ENCODE measurements around the gene BMP8A.
"Not testable (repeated sequence)": the region's sequence is repeated elsewhere in the genome, so short reads cannot be mapped to it uniquely, and the experiment has no call there.

BMP8A gene

GRCh38 chr1:39525366-39526165 lies 34.1 kb downstream of the BMP8A start:
- no peak for DNase-seq

DNA sequence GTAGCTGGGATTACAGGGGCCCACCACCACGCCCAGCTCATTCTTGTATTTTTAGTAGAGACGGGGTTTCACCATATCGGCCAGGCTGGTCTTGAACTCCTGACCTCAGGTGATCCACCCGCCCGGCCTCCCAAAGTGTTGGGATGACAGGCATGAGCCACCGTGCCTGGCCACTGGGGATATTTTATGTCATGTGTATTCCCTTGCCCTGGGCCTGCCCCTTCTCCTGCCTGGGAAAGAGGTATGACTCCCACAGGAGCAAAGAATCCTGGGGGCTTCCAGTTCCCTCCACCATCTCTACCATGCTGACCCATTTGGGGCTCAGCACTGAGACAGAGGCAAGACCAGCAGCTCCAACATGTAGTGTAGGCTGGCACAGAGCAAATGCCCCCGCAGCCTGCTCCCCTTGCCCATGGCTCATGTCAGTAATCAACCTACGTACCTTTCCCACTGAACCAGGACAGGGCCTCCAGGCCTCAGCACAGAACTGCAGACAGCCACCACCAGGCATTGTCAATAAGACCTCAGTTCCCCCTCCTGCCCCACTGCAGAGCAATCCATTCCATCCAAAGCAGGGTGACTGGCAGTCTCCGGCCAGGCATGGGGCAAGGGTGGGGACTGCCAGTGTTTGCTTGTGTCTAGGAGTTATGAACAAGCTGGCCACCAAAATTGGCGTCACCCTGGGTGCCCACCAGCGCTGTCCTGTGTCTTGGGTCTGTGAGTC lies 35.2 kb downstream of the BMP8A start:
- DNase-seq: no peak

DNA sequence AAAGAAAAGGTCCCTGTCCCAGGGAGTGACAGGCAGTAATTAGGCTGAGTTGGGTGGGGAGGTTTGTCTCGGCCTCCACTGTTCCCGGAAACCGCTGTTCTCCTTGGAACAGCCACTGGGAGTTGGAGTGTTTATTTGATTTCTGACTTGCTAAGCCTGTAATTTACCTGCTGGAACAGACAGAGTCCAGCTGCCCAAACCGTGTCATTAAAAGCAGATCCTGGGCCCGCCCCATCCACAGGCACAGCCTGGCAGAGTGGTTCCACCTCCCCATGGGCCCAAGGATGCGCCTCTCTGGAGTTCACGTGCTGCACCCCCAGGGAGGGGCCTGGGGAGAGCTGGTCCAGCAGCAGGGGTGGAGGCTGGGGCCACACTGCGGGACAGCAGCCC lies 35.7 kb downstream of the BMP8A start:
- not testable (repeated sequence) for DNase-seq

DNA sequence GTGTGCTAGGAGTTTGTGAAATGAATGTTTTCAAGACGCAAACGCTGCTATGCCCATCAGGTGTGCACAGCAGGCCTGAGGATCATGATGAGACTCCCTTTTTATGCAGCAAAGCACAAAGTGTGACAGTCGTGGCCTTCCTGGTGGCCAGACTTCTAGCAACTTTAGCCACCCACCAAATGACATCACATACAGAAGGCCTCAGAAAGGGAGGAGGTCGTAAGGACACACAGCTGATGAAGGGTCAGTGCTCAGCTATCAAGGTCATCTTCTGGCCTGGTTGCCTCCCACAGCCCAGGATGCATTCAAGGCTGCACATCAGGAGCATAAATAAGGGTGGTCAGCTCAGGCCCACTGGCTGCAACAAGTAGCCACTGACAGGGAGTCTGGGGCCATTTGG lies 36.6 kb downstream of the BMP8A start:
- no peak for DNase-seq

- DNase-seq: no peak
Measured at GRCh38 chr1:39529901-39530535, 38.6 kb downstream of the BMP8A start.

DNA sequence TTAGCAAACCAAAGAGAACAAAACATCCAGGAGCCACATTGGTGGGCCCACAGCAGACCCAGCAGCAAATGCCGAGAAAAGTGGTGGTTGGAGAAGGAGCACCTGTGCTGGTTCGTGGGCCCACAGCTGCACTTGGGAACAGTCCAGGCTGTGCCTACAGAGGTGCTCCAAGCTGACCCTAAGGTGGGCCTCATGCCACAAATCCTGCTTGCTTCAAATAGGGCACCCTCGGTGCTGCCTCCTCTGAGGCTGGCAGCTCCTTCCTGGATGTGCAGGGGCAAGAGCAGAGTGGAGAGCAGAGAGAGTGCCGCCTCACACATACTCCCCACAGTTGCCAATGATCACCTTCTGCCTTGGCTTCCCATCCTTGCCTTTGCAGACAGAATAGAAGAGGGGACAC lies 40.1 kb downstream of the BMP8A start:
- DNase-seq: no peak

GRCh38 chr1:39533442-39533841 lies 42.0 kb downstream of the BMP8A start:
- no peak for DNase-seq

GRCh38 chr1:39538531-39539251 lies 47.3 kb downstream of the BMP8A start:
- no peak for DNase-seq

- peak in 51 of 58 donors; percentile 6 to 84 (median 51) for DNase-seq
Measured at GRCh38 chr1:39539252-39539790, 47.9 kb downstream of the BMP8A start.

DNA sequence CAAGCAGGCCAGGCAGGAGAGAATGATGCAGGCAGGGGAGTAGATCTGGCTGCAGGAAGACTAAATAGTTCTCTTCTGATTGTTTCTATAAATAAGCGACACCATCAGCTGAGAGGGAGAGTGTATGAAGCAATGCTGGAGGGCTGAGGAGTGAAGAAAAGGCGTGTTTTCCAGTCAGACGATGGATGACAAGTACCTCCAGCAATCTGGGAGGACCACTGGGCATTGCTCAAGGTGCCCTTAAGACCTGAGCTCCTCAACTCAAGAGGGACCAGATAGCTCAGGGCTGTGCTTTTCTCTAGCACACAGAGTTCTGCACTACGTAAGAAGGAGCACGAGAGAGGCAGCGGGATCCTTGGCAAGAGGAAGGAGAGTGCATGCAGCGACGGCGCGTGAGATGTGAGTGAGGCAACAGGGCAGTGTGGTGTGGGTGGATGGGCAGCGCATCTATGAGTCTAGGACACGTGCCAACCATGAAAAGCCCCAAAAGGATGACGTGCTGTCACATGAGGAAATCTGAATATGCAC lies 49.1 kb downstream of the BMP8A start:
- peak in 54 of 58 donors; percentile 7 to 87 (median 55) for DNase-seq

DNA sequence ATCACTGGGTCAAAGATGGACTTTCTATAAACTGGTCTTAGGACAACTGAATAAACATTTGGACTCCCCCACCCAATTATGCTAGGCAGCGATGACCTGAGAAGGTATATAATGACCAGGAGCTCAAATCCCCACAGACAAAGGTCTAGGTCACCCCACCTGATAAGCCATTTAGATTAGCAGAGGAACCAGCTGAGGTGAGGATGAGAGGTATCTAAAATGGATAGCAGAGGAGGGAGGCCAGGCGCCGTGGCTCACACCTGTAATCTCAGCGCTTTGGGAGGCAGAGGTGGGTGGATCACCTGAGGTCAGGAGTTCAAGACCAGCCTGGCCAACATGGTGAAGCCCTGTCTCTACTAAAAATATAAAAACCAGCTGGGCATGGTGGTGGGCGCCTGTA lies 51.5 kb downstream of the BMP8A start:
- DNase-seq: no peak

GRCh38 chr1:39544327-39544726 lies 52.9 kb downstream of the BMP8A start:
- DNase-seq: no peak

DNA sequence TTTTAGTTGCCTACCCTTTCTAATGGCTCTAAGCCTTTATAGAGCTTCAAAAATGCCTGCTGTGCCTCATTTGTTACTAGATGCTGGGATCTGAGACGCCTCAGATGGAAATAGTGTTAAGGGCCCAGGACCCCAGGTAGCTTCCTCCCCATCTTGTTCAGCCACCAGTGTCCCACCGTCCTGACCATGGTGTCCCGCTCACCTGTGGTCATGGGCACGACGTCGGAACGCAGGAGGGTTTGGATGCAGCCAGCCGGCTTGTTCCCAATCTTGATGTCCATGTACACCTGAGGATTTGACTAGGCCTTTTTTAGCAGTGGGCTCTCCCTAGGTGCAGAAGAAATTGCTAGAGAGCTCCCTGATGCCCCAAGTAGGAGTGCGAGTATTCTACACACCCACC lies 54.1 kb downstream of the BMP8A start:
- DNase-seq: no peak

DNA sequence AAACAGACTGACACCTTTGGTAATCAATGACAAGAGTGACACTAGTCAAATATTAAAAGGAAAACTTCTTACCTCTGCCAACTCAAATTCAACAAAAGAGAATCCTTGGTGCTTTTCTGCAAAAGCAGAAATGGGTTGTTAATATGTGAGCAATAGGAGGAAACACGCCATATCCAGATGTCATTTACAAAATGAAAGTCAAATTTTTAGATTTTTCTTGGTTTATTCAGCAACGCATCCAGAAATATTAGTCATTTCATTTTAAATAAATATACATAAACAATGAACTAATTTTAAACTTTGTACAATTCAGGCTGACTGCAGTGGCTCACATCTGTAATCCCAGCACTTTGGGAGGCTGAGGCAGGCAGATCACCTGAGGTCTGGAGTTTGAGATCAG lies 62.8 kb downstream of the BMP8A start:
- DNase-seq: no peak

- no peak for DNase-seq
Measured at GRCh38 chr1:39561279-39561678, 69.8 kb downstream of the BMP8A start.

- DNase-seq: no peak
Measured at GRCh38 chr1:39562886-39563285, 71.5 kb downstream of the BMP8A start.

GRCh38 chr1:39563669-39564068 lies 72.2 kb downstream of the BMP8A start:
- DNase-seq: no peak

GRCh38 chr1:39564340-39564739 lies 72.9 kb downstream of the BMP8A start:
- DNase-seq: peak in 1 of 58 donors; percentile 9

- DNase-seq: no peak
Measured at GRCh38 chr1:39564941-39565340, 73.5 kb downstream of the BMP8A start.

DNA sequence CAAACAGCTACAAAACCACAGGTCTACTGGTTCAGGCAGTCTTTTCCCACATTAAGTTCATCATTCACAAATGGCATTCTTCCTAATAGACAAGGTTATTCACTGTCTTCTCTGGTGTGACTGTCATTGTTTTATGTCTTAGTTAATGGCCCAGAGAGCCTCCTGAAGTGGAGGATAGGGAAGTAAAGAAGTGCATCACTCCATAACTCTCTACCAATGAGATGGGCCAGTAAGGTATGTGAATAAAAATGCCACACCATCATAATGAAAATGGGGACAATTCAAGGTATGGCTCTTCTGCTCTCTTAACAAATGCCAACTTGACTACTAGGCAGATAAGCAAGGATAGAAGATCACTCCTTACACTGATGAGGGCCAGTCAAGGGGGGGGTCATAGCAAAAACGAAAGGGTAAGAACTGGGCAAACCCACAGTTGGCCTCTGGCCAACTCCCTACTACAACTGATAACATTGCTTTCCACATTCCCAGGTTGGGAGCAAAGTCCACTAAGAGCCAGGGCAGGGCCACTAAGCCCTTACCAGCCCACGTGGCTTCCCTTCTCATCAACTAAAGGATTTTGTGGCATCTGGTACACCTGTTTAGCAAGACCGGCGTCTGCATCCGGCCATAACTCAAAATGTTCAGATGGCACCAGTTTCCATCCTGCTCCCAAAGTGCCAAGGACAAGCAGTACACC lies 75.2 kb downstream of the BMP8A start:
- no peak for DNase-seq
